ENCODE data around the gene RET.

The RET gene

GRCh38 chr10:43076876-43077420 is at the start of gene RET:
RET (plus strand) TSS chr10:43077069; CDS start chr10:43077259, 190 bp downstream.
- DNase-seq, result peak; percentile 60

- DNase-seq, result no peak
These were observed 49.4 kb upstream of the RET start for GRCh38 chr10:43027331-43027955.

- no peak for DNase-seq
These were observed 48.7 kb upstream of the RET start for GRCh38 chr10:43028143-43028542.

- DNase-seq, result no peak
These were observed 47.8 kb upstream of the RET start for GRCh38 chr10:43029043-43029442.

GRCh38 chr10:43032613-43033012 is 44.3 kb upstream of the RET start:
- DNase-seq, result no peak

- peak; percentile 46 for DNase-seq
These were observed 41.1 kb upstream of the RET start for GRCh38 chr10:43035800-43036199.

- no peak for DNase-seq
These were observed 40.1 kb upstream of the RET start for GRCh38 chr10:43036481-43037428.

GRCh38 chr10:43037440-43037839 is 39.4 kb upstream of the RET start:
- no peak for DNase-seq

- DNase-seq, result no peak
These were observed 38.7 kb upstream of the RET start for GRCh38 chr10:43037942-43038782.

GRCh38 chr10:43038783-43039623 is 37.9 kb upstream of the RET start:
- no peak for DNase-seq

GRCh38 chr10:43039624-43040481 is 37.0 kb upstream of the RET start:
- DNase-seq, result no peak

- DNase-seq, result no peak
These were observed 36.2 kb upstream of the RET start for GRCh38 chr10:43040482-43041256.

GRCh38 chr10:43041422-43042342 is 35.2 kb upstream of the RET start:
- no peak for DNase-seq

- DNase-seq, result no peak
These were observed 34.1 kb upstream of the RET start for GRCh38 chr10:43042503-43043341.

- DNase-seq, result no peak
These were observed 33.5 kb upstream of the RET start for GRCh38 chr10:43043342-43043772.

GRCh38 chr10:43043773-43044447 is 33.0 kb upstream of the RET start:
- DNase-seq, result no peak

GRCh38 chr10:43044448-43044921 is 32.4 kb upstream of the RET start:
- no peak for DNase-seq
